SU-DHL-6 (cell line): Measurements from ENCODE around the gene CMSS1.

Experiments
- H2AFZ ChIP-seq: fragments of 200-600 bp; sonication (generic); 2 replicates; pipeline ENCODE4 v1.6.1; 2014; ENCODE audit warnings: low read depth, mild to moderate bottlenecking, moderate library complexity, mixed read lengths, antibody characterized with exemption, low read length; ENCODE audit not compliant: severe bottlenecking
- H3F3A ChIP-seq: fragments of 200-600 bp; shearing (Covaris generic); 2 replicates; pipeline ENCODE4 v1.6.0; 2016; ENCODE audit warnings: antibody characterized with exemption, mild to moderate bottlenecking; ENCODE audit not compliant: insufficient read depth
- H3K27ac ChIP-seq: fragments of 200-600 bp; sonication (generic); 2 replicates; pipeline ENCODE4 v1.5.1; 2016; ENCODE audit warnings: low read depth, mild to moderate bottlenecking, low read length, moderate library complexity, mixed read lengths
- H3K27me3 ChIP-seq: fragments of 200-600 bp; sonication (generic), shearing (Covaris generic); 2 replicates; pipeline ENCODE4 v1.6.0; 2014; ENCODE audit warnings: mild to moderate bottlenecking, low read length
- H3K36me3 ChIP-seq: fragments of 200-600 bp; sonication (generic); 2 replicates; pipeline ENCODE4 v1.6.1; 2014; ENCODE audit warnings: mild to moderate bottlenecking, low read length, mixed read lengths
- H3K4me2 ChIP-seq: fragments of 300-600, 200-600 bp; shearing (Covaris generic), sonication (generic); 2 replicates; pipeline ENCODE4 v1.6.0; 2014; ENCODE audit warnings: low read length, low read depth, mild to moderate bottlenecking; ENCODE audit not compliant: poor library complexity, severe bottlenecking
- H3K4me3 ChIP-seq: fragments of 200-600 bp; sonication (generic); 2 replicates; pipeline ENCODE4 v1.5.1; 2014; ENCODE audit warnings: antibody characterized with exemption, low read length, mild to moderate bottlenecking, mixed read lengths; ENCODE audit not compliant: insufficient read depth, poor library complexity, severe bottlenecking
- H3K79me2 ChIP-seq: fragments of 200-600 bp; sonication (generic); 2 replicates; pipeline ENCODE4 v1.6.1; 2014; ENCODE audit warnings: mild to moderate bottlenecking, low read length, moderate library complexity; ENCODE audit not compliant: insufficient read depth
- H3K9ac ChIP-seq: fragments of 200-600 bp; sonication (generic); 2 replicates; pipeline ENCODE4 v1.7.0; 2014; ENCODE audit warnings: mild to moderate bottlenecking, low read length
- H3K9me2 ChIP-seq: fragments of 200-600 bp; sonication (generic); replicated peaks from 2 replicates; pipeline ENCODE4 v1.6.1; 2014; ENCODE audit warnings: low read length; ENCODE audit not compliant: insufficient read depth
- H3K9me3 ChIP-seq: fragments of 200-600 bp; sonication (generic); 2 replicates; pipeline ENCODE4 v1.6.1; 2014; ENCODE audit warnings: low read length, mixed read lengths; ENCODE audit not compliant: insufficient read depth
- H4K20me1 ChIP-seq: fragments of 200-600 bp; sonication (generic); 2 replicates; pipeline ENCODE4 v1.6.1; 2014; ENCODE audit warnings: low read depth, mild to moderate bottlenecking, antibody characterized with exemption, low read length, moderate library complexity, mixed read lengths
- CTCF ChIP-seq: fragments of 200-600 bp; sonication (generic); IDR thresholded peaks from one replicate; pipeline ENCODE4 v1.5.1; 2017; ENCODE audit warnings: antibody characterized with exemption, mild to moderate bottlenecking, low read length, moderate library complexity; ENCODE audit not compliant: insufficient read depth, poor library complexity, severe bottlenecking
- EZH2phosphoT487 ChIP-seq: fragments of 200-600 bp; sonication (generic), shearing (Covaris generic); conservative IDR thresholded peaks from 2 replicates; pipeline ENCODE4 v1.6.1; 2018; ENCODE audit warnings: mild to moderate bottlenecking, antibody characterized with exemption, low read length, moderate library complexity, mixed read lengths

Gene CMSS1

GRCh38 chr3:100063929-100064461 is 246.3 kb downstream of the CMSS1 start:
- Histone ChIP-seq H4K20me1 (no peaks in the 10 kb centered on the region), H3K36me3 (no peaks in the 10 kb centered on the region)

GRCh38 chr3:100067589-100067988 is 249.9 kb downstream of the CMSS1 start:
- Histone ChIP-seq H3K9me2 (no peaks in the 10 kb centered on the region), H3K4me2 (no peak overlapping the region), H2AFZ (no peak overlapping the region), H3K9me3 (no peaks in the 10 kb centered on the region), H3K79me2 (no peaks in the 10 kb centered on the region), H3K4me3 (no peak overlapping the region), H3K36me3 (no peaks in the 10 kb centered on the region), H3K27me3 (no peaks in the 10 kb centered on the region), H3K27ac (no peak overlapping the region), H3F3A (no peaks in the 10 kb centered on the region), H3K9ac (no peak overlapping the region), H4K20me1 (no peaks in the 10 kb centered on the region)
- TF ChIP-seq EZH2phosphoT487 = no peak
- no peak for TF ChIP-seq CTCF

More at GRCh38 chr3:100063929-100064461, 246.3 kb downstream of the CMSS1 start:
- Histone ChIP-seq H3F3A (no peaks in the 10 kb centered on the region), H3K9ac (no peak overlapping the region), H3K9me3 (no peaks in the 10 kb centered on the region), H3K27ac (no peak overlapping the region), H3K79me2 (no peaks in the 10 kb centered on the region), H3K9me2 (no peaks in the 10 kb centered on the region), H2AFZ (no peak overlapping the region), H3K27me3 (no peaks in the 10 kb centered on the region), H3K4me2 (no peak overlapping the region), H3K4me3 (no peak overlapping the region)
- no peak for TF ChIP-seq EZH2phosphoT487
- no peak for TF ChIP-seq CTCF

- no peak overlapping the region for H3K27ac ChIP-seq
- H3F3A ChIP-seq = no peaks in the 10 kb centered on the region
- no peaks in the 10 kb centered on the region for H3K36me3 ChIP-seq
- no peaks in the 10 kb centered on the region for H3K79me2 ChIP-seq
- H3K27me3 ChIP-seq = no peaks in the 10 kb centered on the region
- TF ChIP-seq EZH2phosphoT487 (no peak), CTCF (peak; percentile 75)
- no peak overlapping the region for H3K4me2 ChIP-seq
- H4K20me1 ChIP-seq = no peaks in the 10 kb centered on the region
- no peak overlapping the region for H2AFZ ChIP-seq
- no peaks in the 10 kb centered on the region for H3K9me2 ChIP-seq
- no peaks in the 10 kb centered on the region for H3K9me3 ChIP-seq
- H3K9ac ChIP-seq = no peak overlapping the region
- H3K4me3 ChIP-seq = no peak overlapping the region
Observed at GRCh38 chr3:100068826-100069225, 251.2 kb downstream of the CMSS1 start.
